ENCODE data around the gene FAM174B.

The FAM174B gene

GRCh38 chr15:92638709-92639365, 16.7 kb downstream of the FAM174B start:
- DNase-seq (ENCODE audit: low read depth in 2 of 2) = no peak

GRCh38 chr15:92638291-92638708, 17.3 kb downstream of the FAM174B start:
- DNase-seq (ENCODE audit: low read depth in 2 of 2) = no peak

DNA sequence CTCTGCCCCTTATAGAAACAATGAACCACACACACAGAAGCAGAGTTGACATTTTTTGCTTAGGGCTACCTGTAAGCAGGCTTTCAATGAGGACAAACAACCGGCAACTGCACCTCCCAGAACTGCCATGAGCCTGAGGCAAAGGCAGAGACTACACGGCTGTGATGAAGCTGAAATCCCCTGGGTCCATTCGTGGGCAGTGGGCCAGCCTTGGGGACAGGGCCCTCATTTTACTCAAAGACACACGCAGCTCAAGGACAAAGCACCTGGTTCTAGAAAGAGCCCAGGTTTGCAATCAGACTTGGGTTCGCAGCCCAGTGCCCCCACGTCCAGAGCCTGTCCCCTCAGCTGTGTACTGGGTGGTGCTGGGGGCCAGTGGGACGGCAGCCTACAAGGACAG, 17.9 kb downstream of the FAM174B start:
- DNase-seq (ENCODE audit: low read depth in 2 of 2) = no peak

DNA sequence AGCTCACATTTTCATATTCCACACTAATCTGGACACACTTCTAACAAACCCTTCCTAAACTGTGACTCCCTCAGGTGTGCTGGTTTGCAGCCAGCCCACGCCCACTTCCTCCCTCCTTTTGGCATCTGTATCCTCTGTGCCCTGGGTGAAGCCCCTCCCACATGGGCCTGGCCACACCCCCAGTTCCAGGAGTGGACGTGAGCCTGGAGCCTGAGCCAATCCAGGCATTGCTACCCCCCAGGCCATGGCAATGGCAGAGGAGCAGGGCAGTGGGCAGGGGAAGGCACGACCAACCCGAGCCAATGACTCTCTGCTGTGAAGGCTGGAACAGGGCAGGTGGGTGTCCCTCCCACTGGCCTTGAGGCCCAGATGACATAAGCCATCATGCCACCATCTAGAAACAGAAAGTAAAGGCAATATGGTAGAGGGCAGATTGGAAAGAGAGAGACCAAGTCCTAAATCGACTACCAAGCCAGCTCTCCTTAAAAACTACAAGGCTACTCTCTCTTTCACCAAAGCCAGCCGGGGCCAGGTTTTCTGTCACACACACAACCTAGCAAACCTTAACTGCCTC, 18.6 kb downstream of the FAM174B start:
- no peak for DNase-seq (ENCODE audit: low read depth in 2 of 2)

- no peak for DNase-seq (ENCODE audit: low read depth in 2 of 2)
Observed at GRCh38 chr15:92636401-92636907, 19.1 kb downstream of the FAM174B start.

- no peak for DNase-seq (ENCODE audit: low read depth in 2 of 2)
Observed at GRCh38 chr15:92634671-92635201, 20.8 kb downstream of the FAM174B start.

DNA sequence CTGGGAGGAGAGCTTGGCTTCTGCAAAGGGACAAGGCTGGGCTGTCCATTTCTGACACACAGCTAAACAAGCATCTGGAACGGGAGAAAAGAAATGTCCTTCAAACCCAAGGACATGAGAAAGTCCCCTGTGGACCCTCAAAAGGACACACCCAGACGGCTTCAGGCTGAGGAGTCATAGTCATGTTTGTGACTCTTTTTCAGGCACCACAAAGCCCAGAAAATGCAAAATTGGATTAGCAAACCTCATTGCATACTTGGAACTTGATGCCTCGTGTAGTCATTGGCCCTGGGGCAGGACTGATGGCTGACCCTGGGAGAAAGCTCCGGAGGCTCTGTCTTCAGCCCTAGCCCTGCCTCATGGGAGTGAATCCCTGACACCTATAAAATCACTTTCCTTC, 21.5 kb downstream of the FAM174B start:
- no peak for DNase-seq (ENCODE audit: low read depth in 2 of 2)

DNA sequence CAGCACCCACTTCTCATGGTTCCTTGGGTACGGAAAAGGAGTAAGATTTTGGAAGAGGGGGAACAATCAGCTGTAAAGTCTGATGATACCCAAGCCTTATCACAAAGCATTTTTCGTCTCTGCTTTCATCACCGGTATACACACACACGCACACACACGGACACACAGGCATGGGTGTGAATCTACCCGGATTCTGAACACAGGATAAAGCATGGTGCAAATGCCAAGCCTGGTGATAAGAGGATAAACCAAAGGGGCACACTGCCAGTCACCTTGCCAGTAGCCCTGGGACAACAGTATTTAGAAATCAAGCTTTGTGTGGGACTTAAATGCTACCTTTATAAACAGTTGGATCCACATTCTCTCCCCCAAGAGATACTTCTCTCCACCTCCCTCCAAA, 22.2 kb downstream of the FAM174B start:
- DNase-seq (ENCODE audit: low read depth in 2 of 2) = no peak

- DNase-seq (ENCODE audit: low read depth in 2 of 2) = no peak
Observed at GRCh38 chr15:92633001-92633400, 22.6 kb downstream of the FAM174B start.

DNA sequence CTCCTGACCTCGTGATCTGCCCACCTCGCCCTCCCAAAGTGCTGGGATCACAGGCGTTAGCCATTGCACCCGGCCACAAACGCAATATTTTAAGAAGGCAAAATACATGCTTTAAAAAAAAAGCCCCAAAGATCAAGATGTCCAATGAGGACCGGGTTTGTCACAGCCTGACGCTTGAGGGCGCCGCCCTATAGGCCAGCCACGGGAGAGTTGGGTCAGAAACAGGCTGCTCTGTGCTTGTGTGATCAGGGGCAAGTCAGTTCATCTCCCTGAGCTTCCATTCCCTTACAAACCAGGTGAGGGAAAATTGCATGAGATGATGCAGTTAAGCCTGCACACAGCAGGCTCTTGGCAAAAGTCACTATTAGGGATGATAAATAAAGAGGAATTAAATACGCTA, 23.9 kb downstream of the FAM174B start:
- DNase-seq (ENCODE audit: low read depth in 2 of 2) = no peak

DNA sequence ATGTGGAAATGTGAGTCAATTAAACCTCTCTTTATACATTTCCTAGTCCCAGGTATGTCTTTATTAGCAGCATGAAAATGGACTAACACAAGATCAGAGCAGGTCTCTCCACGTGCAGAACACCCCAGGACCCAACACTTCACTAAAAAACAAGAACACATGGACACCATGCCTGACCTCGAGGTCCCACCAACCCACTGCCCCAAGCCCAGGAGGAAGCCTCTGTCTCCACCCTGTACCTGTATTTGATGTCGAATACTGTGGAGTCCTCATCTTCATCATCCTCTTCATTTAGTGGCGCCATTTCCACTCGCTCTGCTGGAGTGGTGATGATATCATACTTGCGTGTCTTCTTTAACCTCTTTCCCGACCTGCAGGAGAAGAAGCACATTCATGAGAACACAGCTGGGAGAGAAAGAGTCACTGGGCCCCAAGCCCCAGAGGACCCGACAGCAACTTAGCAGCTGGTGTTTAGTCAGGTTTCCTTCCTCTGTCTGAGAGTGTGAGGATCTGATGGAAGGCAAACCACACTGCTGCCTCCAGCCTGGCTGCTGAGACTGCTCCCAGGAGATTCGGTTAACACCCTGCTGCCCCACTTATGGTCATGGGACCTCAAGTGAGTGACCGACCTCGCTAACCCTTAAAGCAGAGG, 25.5 kb downstream of the FAM174B start:
- no peak for DNase-seq (ENCODE audit: low read depth in 2 of 2)

DNA sequence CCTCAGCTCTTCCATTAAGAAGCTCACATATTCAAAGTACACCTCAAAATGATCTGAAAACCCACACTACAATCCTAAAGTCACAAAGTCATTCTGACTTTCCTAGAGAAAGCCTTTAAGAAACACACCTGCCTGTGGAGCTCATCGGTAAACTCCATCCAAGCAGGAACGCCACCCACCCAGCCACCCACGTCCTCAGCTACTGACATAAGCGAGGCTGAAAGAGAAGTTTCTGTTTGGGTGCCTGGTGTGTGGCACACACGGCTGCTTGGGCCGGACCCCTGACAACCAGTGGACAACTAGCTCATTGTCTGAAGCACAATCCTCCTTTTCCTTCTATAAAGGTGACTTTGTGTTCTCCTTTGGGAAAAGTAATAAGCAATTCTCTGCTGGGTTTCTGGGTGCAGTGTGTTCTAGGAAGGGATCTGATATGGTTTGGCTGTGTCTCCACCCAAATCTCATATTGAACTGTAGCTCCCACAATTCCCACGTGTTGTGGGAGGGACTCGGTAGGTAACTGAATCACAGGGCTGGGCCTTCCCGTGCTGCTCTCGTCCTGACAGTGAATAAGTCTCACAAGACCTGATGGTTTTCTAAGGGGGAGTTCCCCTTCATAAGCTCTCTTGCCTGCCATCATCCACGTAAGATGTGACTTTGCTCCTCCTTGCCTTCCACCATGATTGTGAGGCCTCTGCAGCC, 26.1 kb downstream of the FAM174B start:
- DNase-seq (ENCODE audit: low read depth in 2 of 2) = no peak

GRCh38 chr15:92627014-92627413, 28.6 kb downstream of the FAM174B start:
- DNase-seq (ENCODE audit: low read depth in 2 of 2) = no peak

DNA sequence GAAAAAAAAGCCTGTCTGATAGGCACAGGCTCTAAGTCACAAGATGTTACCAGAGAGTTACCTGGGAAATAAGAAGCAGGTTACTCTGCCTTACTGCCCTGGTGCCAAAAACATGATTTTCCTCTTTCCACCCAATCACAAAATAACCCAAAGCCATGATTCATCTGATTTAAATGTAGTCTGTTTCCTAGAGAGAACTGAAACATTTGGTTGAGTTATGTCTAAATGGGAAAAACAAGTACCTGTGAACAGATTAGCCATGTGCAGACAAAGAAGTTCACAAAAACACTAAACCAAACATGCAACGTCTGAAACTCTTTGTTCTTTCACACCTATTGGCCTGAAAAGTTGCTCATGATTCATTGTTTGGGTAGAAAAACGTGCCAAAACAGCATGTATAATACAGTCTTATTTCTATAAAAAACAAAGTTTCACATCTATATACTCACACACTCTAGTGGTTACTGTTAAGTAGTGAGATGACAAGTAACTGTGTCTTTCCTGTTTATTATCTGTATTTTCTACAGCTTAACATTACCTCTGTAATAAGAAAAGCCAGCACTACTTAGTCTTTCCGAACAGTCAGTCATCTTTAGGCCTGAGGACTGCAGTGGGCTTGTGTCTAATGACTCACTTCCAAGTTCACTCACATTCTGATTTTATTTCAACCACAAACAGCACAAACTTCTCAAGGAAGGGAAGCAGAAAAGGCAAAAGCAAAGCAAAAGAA, 30.2 kb downstream of the FAM174B start:
- no peak for DNase-seq (ENCODE audit: low read depth in 2 of 2)

DNA sequence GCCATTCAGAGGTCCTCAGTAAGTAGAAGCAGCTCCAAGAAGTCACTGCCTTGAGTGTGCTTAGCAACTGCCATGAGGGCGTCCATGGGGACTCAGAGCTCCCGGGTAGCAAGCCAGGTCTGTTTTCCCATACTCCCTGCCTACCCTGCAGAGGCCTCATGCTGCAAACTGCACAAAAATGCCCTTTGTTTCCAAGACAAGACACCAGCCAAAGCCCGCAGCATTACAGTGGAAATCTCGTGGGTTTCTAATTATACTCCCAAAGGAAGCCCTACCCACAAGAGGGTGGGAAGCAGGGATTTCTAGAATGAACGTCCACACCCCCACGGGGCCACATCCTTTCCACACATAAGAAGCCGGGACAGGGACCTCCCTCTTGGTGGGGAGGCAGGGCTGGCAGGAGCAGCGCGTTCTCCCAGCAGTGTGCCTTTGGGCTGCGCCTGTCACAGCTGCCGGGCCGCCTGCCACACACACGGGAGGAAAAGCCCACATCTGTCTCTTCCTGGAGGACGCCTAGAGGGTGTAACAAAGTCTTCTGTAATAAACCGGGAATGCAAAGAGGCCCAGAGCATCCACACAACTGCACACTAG, 31.1 kb downstream of the FAM174B start:
- no peak for DNase-seq (ENCODE audit: low read depth in 2 of 2)

GRCh38 chr15:92623435-92623834, 32.1 kb downstream of the FAM174B start:
- DNase-seq (ENCODE audit: low read depth in 2 of 2) = no peak

GRCh38 chr15:92621972-92622533, 33.5 kb downstream of the FAM174B start:
- DNase-seq (ENCODE audit: low read depth in 2 of 2) = no peak

GRCh38 chr15:92620991-92621390, 34.6 kb downstream of the FAM174B start:
- DNase-seq (ENCODE audit: low read depth in 2 of 2) = no peak

GRCh38 chr15:92619145-92620101, 36.2 kb downstream of the FAM174B start:
- DNase-seq (ENCODE audit: low read depth in 2 of 2) = no peak

Measured in stimulated activated CD8-positive, alpha-beta memory T cell treated with anti-CD3 and anti-CD28 coated beads, Interleukin-15, amount 100 ng/mL, for 4 hours (primary cell).